ENCODE results near the gene PHOSPHO2. TPM values are rescaled to one million over a fixed set of nuclear protein-coding genes. Genes with fewer than 3 reads are reported as not detected.

PHOSPHO2 gene
- total and polyA plus RNA-seq, 9 of the 15 experiments (the other 6 are each of a cell fraction or from before 2014, with no cell fraction given): 7.8 to 19.1 (median 11.7) TPM

DNA sequence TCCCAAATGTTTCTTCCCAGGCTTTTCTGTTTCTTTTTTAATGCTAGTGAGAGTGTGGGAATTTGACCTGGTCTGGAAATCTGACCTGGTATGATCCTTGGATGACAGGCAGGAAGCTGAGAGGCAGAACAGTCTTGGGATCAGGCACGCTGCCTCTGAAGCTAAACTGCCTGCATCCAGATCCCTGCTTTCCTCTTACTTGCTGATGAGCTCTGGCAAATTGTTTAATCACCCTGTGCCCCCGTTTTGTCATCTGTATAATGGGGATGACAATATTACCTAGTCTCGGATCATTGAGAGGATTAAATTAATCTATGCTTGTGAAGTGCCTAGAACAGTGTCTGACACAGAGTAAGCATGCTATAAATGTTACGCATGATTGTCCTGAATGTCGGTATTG is 42.6 kb downstream of the PHOSPHO2 start (continued):
- TF ChIP-seq RBM17 (IDR thresholded peaks at IDR 0.05; ENCODE audit: borderline replicate concordance, low read depth, low read length): no peak
- TF ChIP-seq ILK (tag; IDR thresholded peaks at IDR 0.05; ENCODE audit: borderline replicate concordance, low read depth): no peak
- TF ChIP-seq ZNF354B (CRISPR knock-in tag; IDR thresholded peaks at IDR 0.05): no peak
- TF ChIP-seq, protein P1, sequence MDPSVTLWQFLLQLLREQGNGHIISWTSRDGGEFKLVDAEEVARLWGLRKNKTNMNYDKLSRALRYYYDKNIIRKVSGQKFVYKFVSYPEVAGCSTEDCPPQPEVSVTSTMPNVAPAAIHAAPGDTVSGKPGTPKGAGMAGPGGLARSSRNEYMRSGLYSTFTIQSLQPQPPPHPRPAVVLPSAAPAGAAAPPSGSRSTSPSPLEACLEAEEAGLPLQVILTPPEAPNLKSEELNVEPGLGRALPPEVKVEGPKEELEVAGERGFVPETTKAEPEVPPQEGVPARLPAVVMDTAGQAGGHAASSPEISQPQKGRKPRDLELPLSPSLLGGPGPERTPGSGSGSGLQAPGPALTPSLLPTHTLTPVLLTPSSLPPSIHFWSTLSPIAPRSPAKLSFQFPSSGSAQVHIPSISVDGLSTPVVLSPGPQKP (CRISPR knock-in tag; IDR thresholded peaks at IDR 0.05): no peak
- TF ChIP-seq RCOR1 (IDR thresholded peaks at IDR 0.05; ENCODE audit: borderline replicate concordance in 1 of 2, low read depth in 2 of 2, low read length in 2 of 2): 0 out of 4 replicates have a peak, but pooled peaks of 1 of the 2 experiments have one; percentile 5
- TF ChIP-seq, protein P2, sequence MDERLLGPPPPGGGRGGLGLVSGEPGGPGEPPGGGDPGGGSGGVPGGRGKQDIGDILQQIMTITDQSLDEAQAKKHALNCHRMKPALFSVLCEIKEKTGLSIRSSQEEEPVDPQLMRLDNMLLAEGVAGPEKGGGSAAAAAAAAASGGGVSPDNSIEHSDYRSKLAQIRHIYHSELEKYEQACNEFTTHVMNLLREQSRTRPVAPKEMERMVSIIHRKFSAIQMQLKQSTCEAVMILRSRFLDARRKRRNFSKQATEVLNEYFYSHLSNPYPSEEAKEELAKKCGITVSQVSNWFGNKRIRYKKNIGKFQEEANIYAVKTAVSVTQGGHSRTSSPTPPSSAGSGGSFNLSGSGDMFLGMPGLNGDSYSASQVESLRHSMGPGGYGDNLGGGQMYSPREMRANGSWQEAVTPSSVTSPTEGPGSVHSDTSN (CRISPR knock-in tag; IDR thresholded peaks at IDR 0.05; ENCODE audit: low read depth): no peak
- TF ChIP-seq, protein P2 (tag; conservative IDR thresholded peaks at IDR 0.05; ENCODE audit: low read depth): no peak
- no peak for TF ChIP-seq ZNF184 (CRISPR knock-in tag; IDR thresholded peaks at IDR 0.05)
- TF ChIP-seq RBM14 (IDR thresholded peaks at IDR 0.05; ENCODE audit: borderline replicate concordance, insufficient read depth, low read depth, low read length): no peak
- no peak for TF ChIP-seq FOXJ3 (CRISPR knock-in tag; IDR thresholded peaks at IDR 0.05)
- no peak for TF ChIP-seq CCNT2 (IDR thresholded peaks at IDR 0.05; ENCODE audit: borderline replicate concordance, extremely low read depth, insufficient read length, low read depth, low read length)
- TF ChIP-seq MED1 (CRISPR knock-in tag; IDR thresholded peaks at IDR 0.05; ENCODE audit: borderline replicate concordance): no peak
- TF ChIP-seq, protein P3, sequence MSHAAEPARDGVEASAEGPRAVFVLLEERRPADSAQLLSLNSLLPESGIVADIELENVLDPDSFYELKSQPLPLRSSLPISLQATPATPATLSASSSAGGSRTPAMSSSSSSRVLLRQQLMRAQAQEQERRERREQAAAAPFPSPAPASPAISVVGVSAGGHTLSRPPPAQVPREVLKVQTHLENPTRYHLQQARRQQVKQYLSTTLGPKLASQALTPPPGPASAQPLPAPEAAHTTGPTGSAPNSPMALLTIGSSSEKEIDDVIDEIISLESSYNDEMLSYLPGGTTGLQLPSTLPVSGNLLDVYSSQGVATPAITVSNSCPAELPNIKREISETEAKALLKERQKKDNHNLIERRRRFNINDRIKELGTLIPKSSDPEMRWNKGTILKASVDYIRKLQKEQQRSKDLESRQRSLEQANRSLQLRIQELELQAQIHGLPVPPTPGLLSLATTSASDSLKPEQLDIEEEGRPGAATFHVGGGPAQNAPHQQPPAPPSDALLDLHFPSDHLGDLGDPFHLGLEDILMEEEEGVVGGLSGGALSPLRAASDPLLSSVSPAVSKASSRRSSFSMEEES (CRISPR knock-in tag; IDR thresholded peaks at IDR 0.05): no peak
- TF ChIP-seq, protein P4, sequence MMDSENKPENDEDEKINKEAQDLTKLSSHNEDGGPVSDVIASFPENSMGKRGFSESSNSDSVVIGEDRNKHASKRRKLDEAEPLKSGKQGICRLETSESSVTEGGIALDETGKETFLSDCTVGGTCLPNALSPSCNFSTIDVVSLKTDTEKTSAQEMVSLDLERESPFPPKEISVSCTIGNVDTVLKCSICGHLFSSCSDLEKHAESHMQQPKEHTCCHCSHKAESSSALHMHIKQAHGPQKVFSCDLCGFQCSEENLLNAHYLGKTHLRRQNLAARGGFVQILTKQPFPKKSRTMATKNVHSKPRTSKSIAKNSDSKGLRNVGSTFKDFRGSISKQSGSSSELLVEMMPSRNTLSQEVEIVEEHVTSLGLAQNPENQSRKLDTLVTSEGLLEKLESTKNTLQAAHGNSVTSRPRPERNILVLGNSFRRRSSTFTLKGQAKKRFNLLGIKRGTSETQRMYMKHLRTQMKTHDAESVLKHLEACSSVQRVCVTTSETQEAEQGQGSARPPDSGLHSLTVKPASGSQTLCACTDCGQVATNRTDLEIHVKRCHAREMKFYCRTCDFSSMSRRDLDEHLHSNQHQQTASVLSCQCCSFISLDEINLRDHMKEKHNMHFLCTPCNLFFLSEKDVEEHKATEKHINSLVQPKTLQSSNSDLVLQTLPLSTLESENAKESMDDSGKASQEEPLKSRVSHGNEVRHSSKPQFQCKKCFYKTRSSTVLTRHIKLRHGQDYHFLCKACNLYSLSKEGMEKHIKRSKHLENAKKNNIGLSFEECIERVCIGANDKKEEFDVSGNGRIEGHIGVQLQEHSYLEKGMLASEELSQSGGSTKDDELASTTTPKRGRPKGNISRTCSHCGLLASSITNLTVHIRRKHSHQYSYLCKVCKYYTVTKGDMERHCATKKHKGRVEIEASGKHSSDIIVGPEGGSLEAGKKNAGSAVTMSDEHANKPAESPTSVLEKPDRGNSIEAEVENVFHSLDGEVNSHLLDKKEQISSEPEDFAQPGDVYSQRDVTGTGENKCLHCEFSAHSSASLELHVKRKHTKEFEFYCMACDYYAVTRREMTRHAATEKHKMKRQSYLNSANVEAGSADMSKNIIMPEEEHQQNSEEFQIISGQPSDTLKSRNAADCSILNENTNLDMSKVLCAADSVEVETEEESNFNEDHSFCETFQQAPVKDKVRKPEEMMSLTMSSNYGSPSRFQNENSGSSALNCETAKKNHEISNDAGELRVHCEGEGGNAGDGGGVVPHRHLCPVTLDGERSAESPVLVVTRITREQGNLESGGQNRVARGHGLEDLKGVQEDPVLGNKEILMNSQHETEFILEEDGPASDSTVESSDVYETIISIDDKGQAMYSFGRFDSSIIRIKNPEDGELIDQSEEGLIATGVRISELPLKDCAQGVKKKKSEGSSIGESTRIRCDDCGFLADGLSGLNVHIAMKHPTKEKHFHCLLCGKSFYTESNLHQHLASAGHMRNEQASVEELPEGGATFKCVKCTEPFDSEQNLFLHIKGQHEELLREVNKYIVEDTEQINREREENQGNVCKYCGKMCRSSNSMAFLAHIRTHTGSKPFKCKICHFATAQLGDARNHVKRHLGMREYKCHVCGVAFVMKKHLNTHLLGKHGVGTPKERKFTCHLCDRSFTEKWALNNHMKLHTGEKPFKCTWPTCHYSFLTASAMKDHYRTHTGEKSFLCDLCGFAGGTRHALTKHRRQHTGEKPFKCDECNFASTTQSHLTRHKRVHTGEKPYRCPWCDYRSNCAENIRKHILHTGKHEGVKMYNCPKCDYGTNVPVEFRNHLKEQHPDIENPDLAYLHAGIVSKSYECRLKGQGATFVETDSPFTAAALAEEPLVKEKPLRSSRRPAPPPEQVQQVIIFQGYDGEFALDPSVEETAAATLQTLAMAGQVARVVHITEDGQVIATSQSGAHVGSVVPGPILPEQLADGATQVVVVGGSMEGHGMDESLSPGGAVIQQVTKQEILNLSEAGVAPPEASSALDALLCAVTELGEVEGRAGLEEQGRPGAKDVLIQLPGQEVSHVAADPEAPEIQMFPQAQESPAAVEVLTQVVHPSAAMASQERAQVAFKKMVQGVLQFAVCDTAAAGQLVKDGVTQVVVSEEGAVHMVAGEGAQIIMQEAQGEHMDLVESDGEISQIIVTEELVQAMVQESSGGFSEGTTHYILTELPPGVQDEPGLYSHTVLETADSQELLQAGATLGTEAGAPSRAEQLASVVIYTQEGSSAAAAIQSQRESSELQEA (IDR thresholded peaks at IDR 0.05; ENCODE audit: low read depth): no peak
- no peak for TF ChIP-seq SOX6 (IDR thresholded peaks at IDR 0.05)
